Inflammatory macrophage treated with lipopolysaccharide for 1 hour (primary cell): Measurements from ENCODE around the gene CBLB.
A peak's percentile ranks its signal among the peaks of the same experiment; 100 is the strongest.

Experiments used
- DNase-seq, 2 donors: peaks; one replicate each; pipeline ENCODE4 v3.0.0-alpha.2; 2020 to 2022

CBLB gene

DNA sequence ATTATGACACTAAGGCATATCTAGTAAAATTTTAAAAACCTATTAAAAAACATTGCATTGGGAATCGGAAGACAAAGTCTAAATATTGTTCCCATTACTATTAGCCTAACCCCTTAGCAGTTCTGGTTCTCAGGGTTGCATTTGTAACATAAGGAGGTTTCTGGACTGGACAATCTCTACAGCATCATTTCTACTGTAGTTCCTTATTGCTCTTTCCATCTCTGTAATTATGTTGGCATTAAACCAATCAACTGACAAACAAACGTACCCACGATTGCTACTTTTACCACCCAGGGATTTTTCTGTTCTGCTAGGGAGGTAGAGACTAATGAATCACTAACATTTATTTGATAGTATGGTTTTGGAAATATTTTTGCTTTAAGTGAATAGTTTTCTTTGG lies 190.8 kb downstream of the CBLB start:
- DNase-seq, result no peak

DNA sequence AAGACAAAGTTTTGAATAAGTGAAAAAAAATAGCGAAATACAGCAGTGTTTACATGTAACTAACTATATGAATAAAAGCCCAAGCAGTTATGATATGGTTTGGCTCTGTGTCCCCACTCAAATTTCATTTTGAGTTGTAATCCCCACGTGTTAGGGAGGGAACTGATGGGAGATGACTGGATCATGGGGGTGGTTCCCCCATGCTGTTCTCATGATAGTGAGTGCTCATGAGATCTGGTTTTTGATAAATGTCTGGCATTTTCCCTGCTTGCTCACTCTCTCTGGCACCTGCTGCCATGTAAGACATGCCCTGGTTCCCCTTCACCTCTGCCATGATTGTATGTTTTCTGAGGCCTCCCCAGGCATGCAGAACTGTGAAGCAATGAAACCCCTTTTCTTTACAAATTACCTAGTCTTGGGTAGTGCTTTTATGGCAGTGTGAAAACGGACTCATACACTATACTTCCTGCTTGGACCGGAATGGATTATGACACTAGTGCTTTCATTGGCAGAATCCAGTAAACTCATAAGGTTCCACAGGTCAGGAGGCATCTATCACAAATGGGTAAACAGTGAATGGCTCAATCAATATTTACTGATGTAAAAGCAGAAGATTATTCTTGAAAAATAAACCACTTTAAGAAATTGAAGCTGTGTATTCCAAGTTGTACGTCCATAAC lies 192.1 kb downstream of the CBLB start:
- DNase-seq, result no peak

DNA sequence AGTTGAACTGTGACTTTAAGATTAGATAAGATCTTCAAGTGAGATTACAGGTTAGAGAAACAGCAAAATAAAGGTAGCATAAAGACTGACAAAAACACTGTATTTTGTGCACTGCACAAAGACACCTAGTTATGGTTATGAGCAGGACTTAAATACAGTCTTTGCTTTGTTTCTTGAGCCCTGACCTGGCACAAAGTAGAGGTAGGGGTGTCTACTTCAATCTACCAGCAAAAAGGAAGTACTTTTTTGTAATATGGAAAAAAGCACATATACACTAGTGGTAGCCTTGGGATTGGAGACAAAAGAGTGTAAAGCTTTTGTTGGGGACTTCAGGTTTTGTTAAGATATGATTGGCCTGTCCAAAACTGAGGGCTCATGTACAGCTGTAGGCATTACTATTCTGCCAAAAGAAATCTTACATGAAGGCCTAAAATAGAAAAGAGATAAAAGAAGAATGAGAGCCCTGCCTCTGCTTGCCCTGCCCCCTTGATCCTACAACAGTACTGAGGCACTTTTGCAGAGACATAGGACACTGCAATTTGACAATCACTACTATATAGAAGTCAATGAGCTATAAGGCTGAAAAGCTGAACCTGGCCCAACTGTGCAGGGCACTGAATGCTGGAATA lies 194.3 kb downstream of the CBLB start:
- no peak for DNase-seq

DNA sequence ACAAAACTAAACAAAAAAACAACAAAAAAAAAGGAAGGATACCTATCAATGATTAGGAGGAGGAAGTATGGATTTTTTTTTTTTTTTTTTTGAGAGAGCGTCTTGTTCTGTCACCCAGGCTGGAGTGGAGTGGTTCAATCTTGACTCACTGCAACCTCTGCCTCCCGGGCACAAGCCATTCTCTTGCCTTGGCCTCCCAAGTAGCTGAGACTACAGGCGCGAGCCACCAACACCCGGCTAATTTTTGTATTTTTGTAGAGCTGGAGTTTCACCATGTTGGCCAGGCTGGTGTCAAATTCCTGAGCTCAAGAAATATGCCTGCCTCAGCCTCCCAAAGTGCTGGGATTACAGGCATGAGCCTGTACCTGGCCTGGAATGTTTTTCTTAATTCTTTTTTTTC lies 195.8 kb downstream of the CBLB start:
- DNase-seq, result no peak

DNA sequence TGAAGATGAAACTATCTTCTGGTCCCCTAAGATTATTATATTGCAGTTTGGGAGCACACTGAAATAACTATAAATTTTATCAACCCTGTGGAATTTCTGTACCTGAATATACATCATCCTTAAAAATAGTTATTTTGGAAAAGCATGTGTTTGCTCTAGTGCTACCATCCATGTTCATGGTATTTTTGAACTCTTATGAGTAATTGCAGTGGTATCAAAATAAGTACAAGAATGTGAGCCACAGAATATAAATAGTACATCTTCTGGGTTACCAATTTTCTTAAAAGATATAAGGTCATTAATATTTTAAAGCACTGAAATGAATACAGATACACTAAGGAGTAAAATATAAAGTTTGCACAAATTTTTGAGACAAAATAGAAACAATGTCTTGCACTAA lies 206.5 kb downstream of the CBLB start:
- no peak for DNase-seq

DNA sequence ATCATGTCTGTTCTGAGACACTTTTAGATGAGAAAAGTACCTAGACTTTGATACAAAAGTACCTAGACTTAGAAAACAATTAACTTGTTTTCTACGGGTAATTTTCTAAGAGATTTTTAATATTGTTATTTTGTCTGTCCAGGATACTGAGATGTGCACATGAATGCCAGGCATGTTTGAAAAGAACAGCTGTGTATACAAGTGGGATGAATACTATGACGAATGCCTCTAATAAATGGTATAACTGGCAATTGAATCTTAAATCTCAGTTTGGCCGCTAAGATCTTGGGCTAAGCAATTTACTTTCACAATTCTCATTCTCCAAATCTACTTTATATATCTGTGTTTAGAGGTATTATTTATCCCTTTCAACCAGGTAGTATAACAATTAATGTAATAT lies 207.4 kb downstream of the CBLB start:
- DNase-seq, result no peak

DNA sequence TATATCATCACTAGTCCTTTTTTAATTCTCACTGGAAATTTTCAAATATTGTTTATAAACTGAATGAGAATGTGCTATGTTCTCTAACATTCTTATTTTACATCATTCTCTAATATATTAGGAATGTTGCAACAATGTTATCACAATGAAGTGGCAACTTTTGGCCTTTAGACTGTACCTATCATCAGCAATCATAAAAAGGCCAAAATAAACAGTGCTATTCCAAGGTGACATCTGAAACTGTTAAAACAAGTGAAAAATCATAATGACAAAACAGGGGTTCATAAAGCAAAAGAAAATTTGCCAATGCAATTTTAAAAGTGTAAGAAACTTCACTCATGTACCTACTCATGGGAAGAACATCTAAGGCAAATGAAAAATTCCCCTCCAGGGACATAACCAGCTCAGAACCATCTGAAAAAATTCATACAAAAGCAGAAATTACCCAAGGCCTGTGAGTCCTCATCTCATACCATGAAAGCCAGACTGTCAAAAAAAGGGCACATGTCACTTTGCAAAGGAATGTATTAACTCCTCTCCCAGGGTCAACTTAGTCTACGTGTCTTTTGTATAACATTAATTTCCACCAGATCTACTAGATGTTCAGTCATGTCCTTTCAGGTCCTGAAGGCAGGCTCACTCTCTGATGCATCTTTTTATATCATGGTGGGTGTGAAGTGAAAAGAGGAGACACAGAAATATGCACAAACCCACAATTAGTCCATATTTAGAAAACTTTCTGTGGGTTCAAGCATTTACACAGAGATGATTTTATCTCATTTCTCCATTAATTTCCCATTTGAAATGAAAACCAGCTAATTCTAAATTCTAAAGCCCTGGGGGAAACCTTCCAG lies 211.9 kb downstream of the CBLB start:
- DNase-seq, result no peak

DNA sequence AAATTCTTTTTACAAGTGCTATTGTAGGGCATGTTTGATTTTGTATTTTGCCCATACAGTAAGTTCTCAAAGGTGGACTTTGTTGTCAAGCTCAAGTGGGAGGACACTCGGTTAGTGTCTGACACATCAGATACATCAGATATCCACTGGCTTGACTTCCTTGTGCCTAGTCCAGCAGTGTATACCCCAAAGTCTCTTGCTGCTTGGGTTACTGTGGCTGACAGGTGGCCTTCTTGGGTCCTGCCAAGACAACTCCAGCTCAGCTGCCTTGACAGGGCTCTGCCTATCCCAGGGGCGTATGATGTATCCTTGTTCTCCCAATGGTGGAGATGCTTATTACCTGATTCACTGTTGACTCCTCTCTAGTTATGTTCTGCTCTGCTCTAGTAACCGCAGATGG lies 214.9 kb downstream of the CBLB start:
- DNase-seq, result no peak

DNA sequence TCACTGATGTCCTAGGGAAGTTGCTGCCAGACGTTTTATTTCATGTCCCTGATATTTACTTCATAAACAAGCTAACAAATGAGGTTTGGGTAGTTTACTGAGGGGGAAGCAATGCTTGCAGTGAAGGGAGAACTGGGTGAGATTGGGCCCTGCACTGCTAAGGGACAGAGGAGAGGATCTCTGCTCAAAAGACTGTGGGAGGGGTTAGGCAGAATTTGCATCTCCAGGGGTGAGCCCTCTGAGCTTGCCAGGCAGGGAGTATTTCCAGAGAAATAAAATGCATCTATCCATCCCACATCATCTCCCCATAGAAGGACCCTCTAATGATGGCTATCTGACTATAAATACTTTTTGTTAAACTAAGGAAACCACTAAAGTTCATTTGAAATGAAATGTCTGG lies 215.6 kb downstream of the CBLB start:
- no peak for DNase-seq

DNA sequence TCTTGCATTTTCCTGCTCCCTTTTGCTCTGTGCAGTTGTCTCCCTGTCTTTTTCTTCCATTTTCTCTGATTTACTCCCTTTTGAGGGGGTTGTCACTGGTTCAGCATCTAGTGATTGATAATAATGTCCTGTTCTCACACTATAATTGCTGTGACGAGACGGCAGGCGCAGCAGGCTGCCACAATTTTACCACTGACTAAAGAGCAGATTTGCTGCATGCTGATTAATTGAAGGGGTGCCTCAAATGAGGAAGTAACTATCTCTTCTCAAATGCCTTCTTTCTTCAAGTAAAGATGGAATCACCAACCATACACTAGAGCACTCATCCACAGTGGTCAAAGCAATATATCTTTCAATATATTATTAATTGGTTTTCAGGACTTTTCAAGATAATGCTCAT lies 219.3 kb downstream of the CBLB start:
- no peak for DNase-seq

DNA sequence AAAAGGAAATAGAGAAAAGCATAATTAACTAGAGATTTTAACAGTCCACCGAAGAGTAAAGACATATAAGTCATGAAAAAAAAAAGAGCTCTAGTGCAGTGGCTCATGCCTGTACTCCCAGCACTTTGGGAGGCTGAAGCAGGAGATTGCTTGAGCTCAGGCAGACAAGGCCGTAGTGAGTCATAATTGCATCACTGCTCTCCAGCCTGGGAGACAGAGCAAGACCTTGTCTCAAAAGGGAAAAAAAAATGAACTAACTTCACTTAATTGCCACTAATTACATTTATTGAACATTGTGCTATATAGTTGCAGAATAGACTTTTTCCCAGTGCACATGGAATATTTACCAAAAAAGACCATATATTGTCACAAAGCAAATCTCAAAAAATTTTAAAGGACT lies 221.8 kb downstream of the CBLB start:
- DNase-seq, result peak; percentile 55 to 66

DNA sequence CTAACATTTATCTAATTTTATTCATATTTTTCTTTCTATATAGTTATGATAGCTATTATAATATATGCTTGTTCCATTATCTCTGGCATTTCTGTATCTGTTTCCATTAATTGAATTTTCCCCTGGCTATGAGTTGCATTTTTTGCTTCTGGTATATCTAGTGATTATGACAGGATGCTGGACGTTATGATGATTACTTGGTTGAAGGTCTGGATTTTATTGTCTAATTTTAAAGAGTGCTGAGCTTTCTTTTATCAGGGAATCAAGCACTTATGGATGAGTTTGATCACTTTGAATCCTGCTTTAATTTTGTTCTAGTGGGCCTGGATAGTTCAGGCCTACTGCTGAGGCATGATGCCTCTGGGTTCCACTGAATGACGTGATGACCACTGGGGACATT lies 229.7 kb downstream of the CBLB start:
- DNase-seq, result no peak

DNA sequence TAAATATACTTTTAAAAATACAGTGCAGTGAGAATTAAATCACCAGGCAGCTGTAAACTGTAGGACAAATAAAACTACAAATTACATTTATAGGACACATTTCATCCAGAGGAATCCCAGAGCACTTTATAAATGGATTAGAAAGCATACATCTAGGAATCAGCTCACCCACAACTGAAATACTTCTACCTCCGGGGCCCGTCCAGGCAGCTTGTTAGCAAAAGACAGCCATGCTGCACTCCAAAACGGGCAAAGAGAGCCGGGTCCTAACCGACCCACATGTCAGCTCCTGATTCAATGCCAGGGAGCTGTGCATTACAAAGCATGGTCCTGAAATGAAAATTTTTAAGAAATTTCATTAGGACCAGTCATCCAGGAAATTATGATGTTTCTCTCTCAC lies 234.1 kb downstream of the CBLB start:
- DNase-seq, result no peak

DNA sequence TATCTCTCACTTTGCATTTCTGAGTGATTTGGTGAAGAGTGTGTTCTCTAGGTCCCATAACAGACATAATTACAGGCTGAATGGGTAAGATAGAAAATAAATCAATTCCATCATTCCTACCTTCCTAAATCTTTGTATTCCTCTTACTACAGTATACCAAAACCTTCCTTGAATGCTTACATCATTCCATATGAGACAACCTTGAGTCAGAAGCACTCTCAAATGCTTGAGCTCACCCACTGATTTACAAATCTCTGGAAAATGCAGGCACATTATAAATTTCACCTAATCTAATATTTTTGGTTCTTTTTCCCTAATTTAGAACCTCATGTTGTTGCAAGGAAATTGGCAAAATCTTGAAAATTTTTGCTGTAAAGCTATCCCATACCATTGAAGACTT lies 239.1 kb downstream of the CBLB start:
- DNase-seq, result no peak

DNA sequence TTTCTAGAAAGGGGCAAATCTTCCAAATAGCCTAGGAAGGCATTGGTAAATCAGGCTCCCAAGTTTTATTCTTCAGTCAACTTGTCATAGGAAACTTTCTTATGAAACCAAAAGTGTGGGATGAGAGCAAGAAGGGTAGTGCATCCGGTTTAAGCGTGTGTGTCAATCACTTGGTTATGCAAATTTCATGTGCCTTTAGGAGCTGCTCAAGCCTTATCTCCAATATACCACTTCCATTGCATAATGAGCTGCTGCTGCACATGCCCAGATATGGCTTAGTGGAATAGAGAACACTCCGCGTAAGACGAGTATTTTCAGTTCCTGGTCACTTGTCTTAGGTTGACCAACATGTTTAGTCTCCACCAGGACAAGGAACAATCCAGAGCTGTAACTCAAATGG lies 242.1 kb downstream of the CBLB start:
- peak in 1 of 2 donors; percentile 4 for DNase-seq

DNA sequence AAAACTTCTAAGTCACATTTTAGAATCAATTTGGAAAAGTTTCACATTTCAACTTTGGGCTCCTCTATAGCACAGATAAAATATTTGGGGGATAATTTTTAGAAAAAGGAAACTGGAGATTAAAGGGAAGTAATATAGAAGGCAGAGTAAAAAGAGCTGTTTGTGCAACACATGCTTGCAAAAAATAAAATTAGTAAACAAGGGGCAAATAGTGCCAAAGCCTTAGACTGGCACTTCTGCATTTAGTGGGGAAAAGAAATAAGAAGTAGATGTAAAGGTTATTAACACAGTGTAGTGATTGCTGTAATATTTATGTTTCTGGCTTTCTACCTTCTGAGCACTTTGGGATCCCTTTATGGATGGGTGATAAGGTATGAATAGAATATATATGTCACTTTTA lies 246.6 kb downstream of the CBLB start:
- peak; percentile 9 to 37 for DNase-seq

DNA sequence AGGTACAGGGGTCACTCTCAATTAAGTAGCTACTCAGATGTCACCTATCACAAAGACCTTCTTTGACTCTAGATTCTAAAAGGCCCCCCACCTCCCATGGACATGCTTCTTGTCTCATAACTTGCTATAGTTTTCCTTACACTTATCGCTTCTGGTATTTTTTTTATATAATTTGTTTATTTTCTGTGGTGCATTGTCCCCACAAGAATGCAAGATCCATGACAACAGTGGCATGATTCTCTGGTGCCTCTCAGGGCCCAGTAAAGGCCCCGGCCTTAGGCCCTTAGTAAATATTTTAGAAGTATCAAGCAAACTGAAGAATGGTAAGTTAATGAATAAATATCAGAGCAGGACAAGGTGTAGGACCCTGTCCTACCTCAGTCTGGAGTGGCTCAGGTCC lies 248.6 kb downstream of the CBLB start:
- no peak for DNase-seq

DNA sequence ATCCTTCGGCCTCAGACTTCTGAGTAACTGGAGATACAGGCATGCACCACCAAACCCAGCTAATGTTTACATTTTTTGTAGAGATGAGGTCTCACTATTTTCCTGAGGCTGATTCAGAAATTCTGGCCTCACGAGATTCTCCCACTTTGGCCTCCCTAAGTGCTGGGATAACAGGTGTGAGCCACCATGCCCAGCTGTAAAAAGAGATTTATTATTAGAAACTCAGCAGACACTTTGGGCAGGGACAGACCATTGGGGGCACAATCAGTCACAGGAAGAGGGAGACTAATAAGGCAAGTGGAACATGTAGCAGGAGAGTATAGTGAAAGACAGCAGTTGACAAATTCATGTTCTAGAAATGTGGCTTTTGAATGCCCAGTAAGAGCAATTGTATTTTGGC lies 249.2 kb downstream of the CBLB start:
- no peak for DNase-seq

DNA sequence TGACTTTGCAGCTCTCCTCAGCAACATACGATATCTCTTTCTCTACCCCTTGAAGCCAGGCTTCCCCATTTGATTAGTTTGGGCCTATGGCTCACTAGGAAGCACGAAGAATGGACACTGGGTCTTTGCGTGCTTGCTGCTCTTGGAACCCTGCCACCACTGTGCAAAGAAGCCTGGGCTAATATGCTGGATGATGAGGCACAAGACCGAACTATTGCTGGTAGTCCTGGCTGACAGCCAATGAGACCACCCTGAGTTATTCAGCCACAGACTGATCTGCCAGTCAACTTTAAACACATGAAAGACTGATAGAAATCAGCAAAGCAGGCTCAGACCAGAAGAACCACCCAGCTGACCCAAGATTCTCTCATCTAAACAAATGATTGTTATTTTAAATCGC lies 250.3 kb downstream of the CBLB start:
- no peak for DNase-seq

DNA sequence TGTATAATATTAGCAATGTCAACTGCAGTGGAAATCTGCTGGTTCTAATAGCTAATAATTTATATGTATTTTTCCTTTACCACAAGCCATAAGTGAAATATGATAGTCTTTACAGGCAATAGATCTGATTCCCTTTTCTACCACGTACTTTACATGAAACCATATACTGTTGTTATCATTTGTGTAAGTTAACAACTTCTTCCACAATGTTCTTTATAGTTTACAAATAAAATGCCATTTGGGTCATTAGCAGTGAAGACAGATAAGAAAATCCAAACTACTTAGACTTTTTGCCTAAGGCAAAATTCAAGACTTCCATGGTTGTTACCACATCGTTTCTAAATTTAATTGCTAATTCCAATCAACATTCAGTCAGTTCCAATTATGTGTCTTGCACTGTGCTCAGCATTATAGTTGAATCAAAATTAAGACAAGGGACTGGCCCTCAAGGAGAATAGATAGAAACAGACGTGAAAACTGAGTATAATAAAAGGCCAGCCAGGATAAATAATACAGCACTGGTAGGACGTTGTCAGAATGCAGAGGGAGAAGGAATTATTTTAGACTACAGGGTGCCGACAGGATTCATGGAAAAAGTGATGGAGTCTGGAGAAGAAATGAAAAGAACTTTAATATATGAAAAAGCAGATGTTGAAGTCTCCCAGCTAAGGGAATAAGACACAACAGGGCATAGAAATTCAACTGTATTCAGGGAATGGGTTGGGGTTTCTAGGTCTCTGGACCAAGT lies 252.3 kb downstream of the CBLB start:
- no peak for DNase-seq

DNA sequence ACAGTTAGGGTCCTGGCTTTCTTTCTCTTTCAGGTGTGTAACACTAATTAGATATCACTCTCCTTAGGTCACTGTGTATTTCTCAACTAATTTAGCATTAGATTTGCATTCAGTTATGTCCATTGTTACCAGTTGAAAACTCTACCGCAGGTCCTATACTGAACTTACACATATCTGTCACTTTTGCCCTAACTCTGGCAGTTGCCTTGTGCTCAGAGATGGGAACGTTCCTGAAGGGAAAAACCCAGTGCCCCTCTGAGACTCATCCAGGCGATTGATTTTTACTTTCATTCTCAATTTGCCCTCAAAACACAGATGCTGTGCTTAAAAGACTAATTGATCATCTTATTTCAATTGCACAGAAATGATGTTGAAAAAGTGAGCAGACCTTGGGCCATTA lies 253.0 kb downstream of the CBLB start:
- no peak for DNase-seq

DNA sequence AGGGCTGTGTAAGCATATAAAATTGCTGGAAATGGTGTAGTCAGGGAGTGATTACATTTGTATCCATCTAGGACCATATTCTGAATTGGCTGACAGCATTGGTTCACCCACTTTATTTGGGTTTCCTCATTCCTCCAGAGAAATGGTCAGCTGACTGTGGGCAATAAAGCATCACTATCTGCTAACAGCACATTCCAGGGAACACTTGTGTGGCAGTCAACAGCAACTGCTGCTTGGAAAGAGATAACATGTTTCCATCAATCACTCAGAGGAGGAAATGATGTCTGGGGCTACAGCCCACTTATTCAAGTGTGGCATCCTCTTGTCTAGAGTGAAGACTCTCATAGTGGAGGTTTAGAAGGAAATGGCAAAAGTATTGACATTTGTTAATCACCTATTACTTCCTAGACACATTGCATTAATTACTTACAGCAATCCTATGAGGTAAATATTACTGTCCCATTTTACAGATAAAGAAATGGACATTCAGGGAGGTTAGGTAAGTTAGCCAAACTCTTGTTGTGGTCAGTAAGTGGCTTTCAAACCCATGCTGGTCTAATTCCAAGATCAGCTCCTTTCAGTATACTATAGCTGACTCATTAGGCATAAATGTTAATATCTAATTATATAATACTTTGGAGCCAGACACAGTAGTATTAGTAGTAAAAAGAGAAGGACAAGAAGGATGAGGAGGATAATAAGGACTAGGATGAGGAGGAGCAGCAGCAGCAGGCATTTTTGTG lies 254.4 kb downstream of the CBLB start:
- DNase-seq, result no peak

DNA sequence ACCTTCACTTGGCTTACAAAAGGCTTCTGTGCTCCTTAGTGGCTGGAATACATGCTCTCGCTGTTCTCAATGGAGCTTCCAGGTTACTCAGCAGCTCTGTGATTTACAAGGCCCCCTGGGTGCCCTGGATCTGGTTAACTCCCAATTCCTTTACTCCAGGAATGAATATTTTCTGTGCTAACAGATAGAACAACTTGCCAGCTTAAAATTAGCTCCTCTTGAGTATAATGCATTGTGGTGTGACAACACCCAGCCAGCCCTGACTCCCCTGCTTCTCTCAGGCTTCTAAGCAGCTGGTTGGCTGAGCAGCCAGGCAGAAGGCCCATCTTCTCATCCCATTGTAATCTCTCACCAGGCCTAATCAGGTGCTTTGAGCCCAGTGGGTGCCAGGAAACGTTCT lies 255.7 kb downstream of the CBLB start:
- DNase-seq, result no peak
